ENCODE data around the gene PRSS38. TPM values are rescaled to one million over a fixed set of nuclear protein-coding genes. Genes with fewer than 3 reads are reported as not detected.

PRSS38 gene
- total and polyA plus RNA-seq, 4 donors = not detected

GRCh38 chr1:227781314-227781930 lies 34.1 kb upstream of the PRSS38 start:
- peaks cover 0 to 8% (median 6%) of the 10 kb centered on the region in 3 donors for H3K27me3 ChIP-seq (ENCODE audit: control insufficient read depth in 3 of 3, insufficient read depth in 3 of 3, low read length in 2 of 3)
- H3K9me3 ChIP-seq (ENCODE audit: control insufficient read depth in 4 of 4, insufficient read depth in 3 of 4, low read length in 3 of 4) = no peaks in the 10 kb centered on the region
- no peak overlapping the region for H3K9ac ChIP-seq (ENCODE audit: insufficient read depth in 1 of 2, low read length in 2 of 2)
- no peak overlapping the region for H3K4me3 ChIP-seq
- no peak overlapping the region for H3K27ac ChIP-seq (ENCODE audit: low read depth in 1 of 2, low read length in 1 of 2)
- H3K4me1 ChIP-seq (ENCODE audit: control insufficient read depth in 5 of 5, insufficient read depth in 5 of 5, low read length in 5 of 5) = peaks cover 0 to 5% (median 3%) of the 10 kb centered on the region in 5 donors
- ATAC-seq (ENCODE audit: insufficient read depth, low FRiP score) = no peak
- H3K36me3 ChIP-seq (ENCODE audit: control insufficient read depth in 4 of 4, insufficient read depth in 4 of 4, low read length in 4 of 4) = peaks cover 0 to 12% (median 1%) of the 10 kb centered on the region in 4 donors
- no peak for TF ChIP-seq CTCF (IDR thresholded peaks at IDR 0.05; ENCODE audit: control extremely low read depth, extremely low read depth)
- no peak for DNase-seq
- 95 to 97% methylated on average over 15 of the region's 15 CpGs for WGBS, 2 donors

GRCh38 chr1:227782226-227782625 lies 33.2 kb upstream of the PRSS38 start:
- ATAC-seq (ENCODE audit: insufficient read depth, low FRiP score) (no peak), DNase-seq (no peak)
- peaks cover 0 to 8% (median 8%) of the 10 kb centered on the region in 3 donors for H3K27me3 ChIP-seq (ENCODE audit: control insufficient read depth in 3 of 3, insufficient read depth in 3 of 3, low read length in 2 of 3)
- no peaks in the 10 kb centered on the region for H3K9me3 ChIP-seq (ENCODE audit: control insufficient read depth in 4 of 4, insufficient read depth in 3 of 4, low read length in 3 of 4)
- peaks cover 0 to 12% (median 9%) of the 10 kb centered on the region in 5 donors for H3K4me1 ChIP-seq (ENCODE audit: control insufficient read depth in 5 of 5, insufficient read depth in 5 of 5, low read length in 5 of 5)
- 91 to 92% methylated on average over 4 of the region's 4 CpGs for WGBS, 2 donors
- no peak overlapping the region for H3K4me3 ChIP-seq
- H3K9ac ChIP-seq (ENCODE audit: insufficient read depth in 1 of 2, low read length in 2 of 2) = no peak overlapping the region
- peaks cover 0 to 11% (median 1%) of the 10 kb centered on the region in 4 donors for H3K36me3 ChIP-seq (ENCODE audit: control insufficient read depth in 4 of 4, insufficient read depth in 4 of 4, low read length in 4 of 4)
- H3K27ac ChIP-seq (ENCODE audit: low read depth in 1 of 2, low read length in 1 of 2) = no peak overlapping the region
- TF ChIP-seq CTCF (IDR thresholded peaks at IDR 0.05; ENCODE audit: control extremely low read depth, extremely low read depth) = no peak

- Histone ChIP-seq H3K9ac (ENCODE audit: insufficient read depth in 1 of 2, low read length in 2 of 2) (no peak overlapping the region), H3K36me3 (ENCODE audit: control insufficient read depth in 4 of 4, insufficient read depth in 4 of 4, low read length in 4 of 4) (peaks cover 0 to 11% (median 0%) of the 10 kb centered on the region in 4 donors), H3K4me3 (no peak overlapping the region), H3K27ac (ENCODE audit: low read depth in 1 of 2, low read length in 1 of 2) (no peak overlapping the region), H3K4me1 (ENCODE audit: control insufficient read depth in 5 of 5, insufficient read depth in 5 of 5, low read length in 5 of 5) (peaks cover 0 to 28% (median 11%) of the 10 kb centered on the region in 5 donors), H3K9me3 (ENCODE audit: control insufficient read depth in 4 of 4, insufficient read depth in 3 of 4, low read length in 3 of 4) (no peaks in the 10 kb centered on the region), H3K27me3 (ENCODE audit: control insufficient read depth in 3 of 3, insufficient read depth in 3 of 3, low read length in 2 of 3) (peaks cover 0 to 8% (median 8%) of the 10 kb centered on the region in 3 donors)
- no peak for TF ChIP-seq CTCF (IDR thresholded peaks at IDR 0.05; ENCODE audit: control extremely low read depth, extremely low read depth)
- 89 to 90% methylated on average over 13 of the region's 13 CpGs for WGBS, 2 donors
- DNase-seq (no peak), ATAC-seq (ENCODE audit: insufficient read depth, low FRiP score) (no peak)
Observed at GRCh38 chr1:227785094-227785804, 30.2 kb upstream of the PRSS38 start.

All from lung (tissue), 12 donors.